Measurements from ENCODE around the gene DECR2.
"Not testable (repeated sequence)": the region's sequence is repeated elsewhere in the genome, so short reads cannot be mapped to it uniquely, and the experiment has no call there.

The DECR2 gene

GRCh38 chr16:401468-402348, at the start of gene DECR2:
TSS of gene DECR2 (plus strand) at chr16:401885. CDS start at chr16:401964, 79 bp downstream.
- peak; percentile 96 to 100 (median 97) for DNase-seq (ENCODE audit: low read depth in 3 of 3, low spot score in 1 of 3)

- peak; percentile 100 for DNase-seq (ENCODE audit: low read depth in 3 of 3, low spot score in 1 of 3)
Measured at GRCh38 chr16:352547-353403, 48.9 kb upstream of the DECR2 start, which contains the start of gene AXIN1. TSS of gene AXIN1 (minus strand) at chr16:352723. CDS start at chr16:347025, 5,698 bp downstream.

GRCh38 chr16:353404-354290, 48.0 kb upstream of the DECR2 start:
- DNase-seq (ENCODE audit: low read depth in 3 of 3, low spot score in 1 of 3) = no peak

GRCh38 chr16:354291-354881, 47.3 kb upstream of the DECR2 start:
- no peak for DNase-seq (ENCODE audit: low read depth in 3 of 3, low spot score in 1 of 3)

GRCh38 chr16:354971-355461, 46.7 kb upstream of the DECR2 start:
- no peak for DNase-seq (ENCODE audit: low read depth in 3 of 3, low spot score in 1 of 3)

- DNase-seq (ENCODE audit: low read depth in 3 of 3, low spot score in 1 of 3) = no peak
Measured at GRCh38 chr16:356741-357140, 44.9 kb upstream of the DECR2 start.

GRCh38 chr16:359067-359763, 42.5 kb upstream of the DECR2 start:
- no peak for DNase-seq (ENCODE audit: low read depth in 3 of 3, low spot score in 1 of 3)

GRCh38 chr16:359871-360697, 41.6 kb upstream of the DECR2 start:
- no peak for DNase-seq (ENCODE audit: low read depth in 3 of 3, low spot score in 1 of 3)

GRCh38 chr16:360698-361336, 40.9 kb upstream of the DECR2 start:
- DNase-seq (ENCODE audit: low read depth in 3 of 3, low spot score in 1 of 3) = no peak

GRCh38 chr16:361341-361871, 40.3 kb upstream of the DECR2 start:
- DNase-seq (ENCODE audit: low read depth in 3 of 3, low spot score in 1 of 3) = no peak

- DNase-seq (ENCODE audit: low read depth in 3 of 3, low spot score in 1 of 3) = peak; percentile 28 to 54 (median 48)
Measured at GRCh38 chr16:361872-362701, 39.6 kb upstream of the DECR2 start.

GRCh38 chr16:362702-362999, 39.0 kb upstream of the DECR2 start:
- not testable (repeated sequence) for DNase-seq (ENCODE audit: low read depth in 3 of 3, low spot score in 1 of 3)

GRCh38 chr16:363110-363765, 38.4 kb upstream of the DECR2 start:
- no peak for DNase-seq (ENCODE audit: low read depth in 3 of 3, low spot score in 1 of 3)

GRCh38 chr16:363766-364490, 37.8 kb upstream of the DECR2 start:
- DNase-seq (ENCODE audit: low read depth in 3 of 3, low spot score in 1 of 3) = no peak

- no peak for DNase-seq (ENCODE audit: low read depth in 3 of 3, low spot score in 1 of 3)
Measured at GRCh38 chr16:364595-365491, 36.8 kb upstream of the DECR2 start.

All from stimulated activated CD4-positive, alpha-beta T cell treated with anti-CD3 and anti-CD28 coated beads, TNF-alpha, amount 100 ng/mL, for 1 hour (primary cell).